Measurements from ENCODE around the gene ATAD3B. TPM values are rescaled to one million over a fixed set of nuclear protein-coding genes. Genes with fewer than 3 reads are reported as not detected.
"Not testable (repeated sequence)": the region's sequence is repeated elsewhere in the genome, so short reads cannot be mapped to it uniquely, and the experiment has no call there.

Gene ATAD3B
- total RNA-seq, 2 experiments from 2014 or later: 26.5 to 34.6 TPM

GRCh38 chr1:1508775-1509464 lies 37.4 kb downstream of the ATAD3B start:
- H3K27ac Mint-ChIP-seq, POLR2A ChIA-PET: not testable (repeated sequence)

DNA sequence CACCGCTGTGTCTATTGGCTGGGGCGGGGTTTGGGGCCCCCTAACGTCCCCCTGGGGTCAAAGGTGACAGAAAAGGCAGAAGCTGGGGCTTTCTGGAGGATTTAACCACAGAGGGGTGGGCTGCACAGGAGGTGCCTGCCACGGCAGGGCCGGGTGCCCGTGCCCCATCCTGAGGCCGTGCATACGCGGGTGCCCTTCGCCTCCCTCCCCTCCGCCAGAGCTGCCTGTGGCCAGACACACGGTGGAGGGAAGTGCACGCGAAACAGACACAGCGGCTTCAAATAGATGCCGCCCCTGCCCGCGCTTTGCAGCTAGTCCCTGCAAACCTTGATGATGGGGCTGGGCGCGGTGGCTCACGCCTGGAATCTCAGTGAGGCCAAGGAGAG lies 37.9 kb downstream of the ATAD3B start:
- CTCF ChIA-PET; H3K27me3 Mint-ChIP-seq; POLR2A ChIA-PET; H3K27ac Mint-ChIP-seq; H3K9me3 Mint-ChIP-seq; DNase-seq; H3K4me3 Mint-ChIP-seq; H3K36me3 Mint-ChIP-seq (ENCODE audit: low read depth): not testable (repeated sequence)
- H3K4me1 Mint-ChIP-seq: peaks cover 27% of the 10 kb centered on the region

More at GRCh38 chr1:1508775-1509464, 37.4 kb downstream of the ATAD3B start:
- CTCF ChIA-PET; H3K4me3 Mint-ChIP-seq; H3K27me3 Mint-ChIP-seq; H3K36me3 Mint-ChIP-seq (ENCODE audit: low read depth); DNase-seq; H3K9me3 Mint-ChIP-seq: not testable (repeated sequence)
- H3K4me1 Mint-ChIP-seq: peaks cover 27% of the 10 kb centered on the region

DNA sequence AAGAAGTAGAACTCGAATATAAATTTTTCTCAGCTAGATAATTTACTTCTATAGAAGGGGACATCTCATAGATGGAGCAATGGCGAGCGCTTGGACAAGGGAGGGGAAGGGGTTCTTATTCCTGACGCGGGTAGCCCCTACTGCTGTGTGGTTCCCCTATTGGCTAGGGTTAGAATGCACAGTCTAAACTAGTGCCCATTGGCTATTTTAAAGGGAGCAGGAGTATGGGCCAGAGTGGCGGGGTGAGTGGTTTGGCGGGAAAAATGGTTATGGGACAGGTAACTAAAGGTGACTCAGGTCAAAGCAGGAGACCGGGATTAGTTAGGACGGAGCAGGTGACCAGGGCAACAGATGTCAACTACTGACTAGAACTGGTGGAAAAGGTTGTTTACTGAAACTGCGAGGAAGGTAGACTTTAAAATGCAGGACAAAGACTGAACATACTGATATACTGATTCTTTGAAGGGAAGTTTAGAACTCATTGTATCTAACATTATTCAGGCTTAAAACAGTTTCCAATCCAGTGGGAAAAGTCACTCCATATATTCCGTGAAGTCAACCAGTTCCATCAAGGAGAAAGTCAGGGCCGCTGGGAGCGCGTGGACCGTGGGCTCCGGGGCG lies 39.5 kb downstream of the ATAD3B start:
- no peaks in the 10 kb centered on the region for H3K36me3 Mint-ChIP-seq (ENCODE audit: low read depth)
- no peaks in the 10 kb centered on the region for H3K9me3 Mint-ChIP-seq
- peaks cover 17% of the 10 kb centered on the region for H3K4me1 Mint-ChIP-seq
- ChIA-PET POLR2A (interaction anchor here (0.5 to 0.7 kb wide), 2 partner anchors 75 to 213 kb away, joined by 3 read pairs; partner anchors contain the start of gene CDK11A), CTCF (no interaction called here)
- H3K27ac Mint-ChIP-seq: peak overlapping the region; percentile 94
- H3K27me3 Mint-ChIP-seq: no peaks in the 10 kb centered on the region
- peak overlapping the region; percentile 84 for H3K4me3 Mint-ChIP-seq
- DNase-seq: peak; percentile 17

GRCh38 chr1:1511533-1512285 lies 40.1 kb downstream of the ATAD3B start, which contains the start of gene ATAD3A:
TSS of gene ATAD3A (plus strand) at chr1:1512162. CDS start at chr1:1512269, 107 bp downstream.
- ChIA-PET POLR2A (interaction anchor here (0.5 to 0.7 kb wide), 2 partner anchors 75 to 213 kb away, joined by 3 read pairs; partner anchors contain the start of gene CDK11A), CTCF (no interaction called here)
- no peaks in the 10 kb centered on the region for H3K36me3 Mint-ChIP-seq (ENCODE audit: low read depth)
- peak within 1 kb of the TSS; percentile 94 for H3K27ac Mint-ChIP-seq
- DNase-seq: peak; percentile 97
- H3K4me3 Mint-ChIP-seq: peak within 1 kb of the TSS; percentile 84
- H3K4me1 Mint-ChIP-seq: peaks cover 16% of the 10 kb centered on the region
- no peaks in the 10 kb centered on the region for H3K27me3 Mint-ChIP-seq
- H3K9me3 Mint-ChIP-seq: no peaks in the 10 kb centered on the region

DNA sequence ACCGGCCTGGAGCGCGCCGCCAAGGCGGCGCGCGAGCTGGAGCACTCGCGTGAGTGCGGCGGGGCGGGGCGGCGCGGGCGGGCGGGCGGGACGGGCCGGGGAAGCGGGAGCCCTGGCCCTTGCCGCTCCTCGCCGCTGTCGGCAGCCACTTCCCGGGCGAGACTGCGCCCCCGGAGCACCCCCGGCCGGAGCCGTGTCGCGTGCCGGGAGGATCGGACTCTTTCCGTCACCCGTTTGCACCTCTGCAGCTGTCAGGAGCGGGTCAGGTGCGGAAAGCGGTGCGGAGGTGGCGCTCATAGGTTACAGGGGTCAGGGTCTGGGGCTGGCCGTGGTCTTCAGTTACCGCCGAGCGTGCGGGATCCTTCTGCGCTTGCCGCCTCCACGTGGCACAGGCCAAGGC lies 40.9 kb downstream of the ATAD3B start:
- DNase-seq: peak; percentile 30
- peaks cover 11% of the 10 kb centered on the region for H3K4me1 Mint-ChIP-seq
- H3K36me3 Mint-ChIP-seq (ENCODE audit: low read depth); H3K9me3 Mint-ChIP-seq; H3K27me3 Mint-ChIP-seq; CTCF ChIA-PET; POLR2A ChIA-PET: not testable (repeated sequence)
- peak overlapping the region; percentile 71 for H3K4me3 Mint-ChIP-seq
- H3K27ac Mint-ChIP-seq: peak overlapping the region; percentile 54

DNA sequence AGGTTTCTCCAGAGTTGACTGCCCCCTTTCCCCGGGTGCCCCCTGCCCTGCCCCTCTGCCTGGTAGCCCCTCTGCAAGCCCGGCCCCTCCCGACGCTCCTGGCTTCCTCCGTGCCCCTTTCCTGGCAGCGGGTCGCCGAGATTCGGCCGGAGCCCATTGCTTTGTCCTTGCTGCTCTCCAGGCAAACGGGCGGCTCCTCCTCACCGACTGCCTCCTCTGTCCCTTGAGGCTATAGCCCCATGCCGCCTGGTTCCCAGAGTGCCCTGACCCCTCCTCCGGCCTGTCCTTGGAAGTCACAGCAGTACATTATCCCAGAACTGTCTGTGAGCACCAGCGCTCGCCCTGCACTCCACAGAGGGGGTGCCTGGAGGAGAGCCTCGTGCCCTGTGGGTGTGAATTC lies 42.1 kb downstream of the ATAD3B start:
- H3K9me3 Mint-ChIP-seq; DNase-seq; H3K36me3 Mint-ChIP-seq (ENCODE audit: low read depth); CTCF ChIA-PET; POLR2A ChIA-PET; H3K27me3 Mint-ChIP-seq: not testable (repeated sequence)
- Mint-ChIP-seq H3K4me1 (peaks cover 11% of the 10 kb centered on the region), H3K27ac (peak overlapping the region; percentile 41), H3K4me3 (peak overlapping the region; percentile 54)

DNA sequence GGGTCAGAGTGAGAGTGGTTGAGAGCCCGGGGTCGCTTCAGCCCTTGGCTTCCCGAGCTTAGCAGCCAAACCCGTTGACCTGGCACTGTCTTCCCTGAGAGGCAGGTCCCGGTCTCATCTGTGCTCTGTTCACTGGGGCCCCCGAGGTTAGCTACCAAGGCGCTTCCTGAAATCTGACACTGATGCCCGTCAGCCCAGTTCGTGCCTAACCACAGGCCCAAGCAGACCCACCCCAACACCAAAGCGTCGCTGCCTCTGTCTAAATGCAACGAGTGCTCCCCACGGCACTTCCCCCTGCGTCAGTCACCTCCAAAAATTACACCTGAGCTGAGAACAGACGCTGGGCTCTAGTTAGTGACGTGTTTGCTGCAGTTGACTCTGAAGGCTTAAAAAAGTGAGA lies 42.8 kb downstream of the ATAD3B start:
- peaks cover 11% of the 10 kb centered on the region for H3K4me1 Mint-ChIP-seq

GRCh38 chr1:1516923-1517322 lies 45.4 kb downstream of the ATAD3B start:
- H3K36me3 Mint-ChIP-seq (ENCODE audit: low read depth): peaks cover 10% of the 10 kb centered on the region
- H3K27me3 Mint-ChIP-seq, H3K9me3 Mint-ChIP-seq: not testable (repeated sequence)

More for the DNA sequence above, 42.8 kb downstream of the ATAD3B start:
- H3K27me3 Mint-ChIP-seq, POLR2A ChIA-PET, CTCF ChIA-PET, H3K27ac Mint-ChIP-seq, H3K4me3 Mint-ChIP-seq, H3K9me3 Mint-ChIP-seq, DNase-seq: not testable (repeated sequence)
- peaks cover 10% of the 10 kb centered on the region for H3K36me3 Mint-ChIP-seq (ENCODE audit: low read depth)

DNA sequence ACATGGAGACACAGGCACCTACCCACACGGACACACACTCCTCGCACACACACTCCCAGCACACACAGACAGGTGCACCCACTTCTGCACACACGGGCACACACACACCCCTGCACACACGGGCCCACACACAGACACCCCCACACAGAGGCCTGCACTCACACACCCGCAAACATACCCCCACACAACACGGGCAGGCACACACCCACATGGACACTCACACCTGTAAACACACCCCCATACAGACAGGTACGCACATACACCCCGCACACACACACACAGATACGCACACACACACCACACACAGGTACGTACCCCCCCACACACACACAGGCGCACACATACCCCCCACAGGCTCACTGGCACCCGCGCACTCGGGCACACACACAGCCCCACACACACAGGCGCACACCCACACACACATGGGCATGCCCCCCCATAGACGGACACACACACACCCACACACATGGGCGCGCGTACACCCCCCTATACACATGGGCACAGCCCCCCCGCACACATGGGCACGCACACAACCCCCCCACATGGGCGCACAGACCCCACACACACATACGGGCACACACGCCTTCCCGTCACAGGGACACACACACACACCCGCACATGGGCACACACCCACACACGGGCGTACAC lies 46.5 kb downstream of the ATAD3B start:
- H3K9me3 Mint-ChIP-seq: no peaks in the 10 kb centered on the region
- no peak overlapping the region for H3K27ac Mint-ChIP-seq
- H3K4me1 Mint-ChIP-seq: peaks cover 2% of the 10 kb centered on the region
- no peaks in the 10 kb centered on the region for H3K27me3 Mint-ChIP-seq
- H3K36me3 Mint-ChIP-seq (ENCODE audit: low read depth): peaks cover 10% of the 10 kb centered on the region
- CTCF ChIA-PET: no interaction called here
- no peak overlapping the region for H3K4me3 Mint-ChIP-seq
- DNase-seq: no peak
- POLR2A ChIA-PET: no interaction called here

More at GRCh38 chr1:1516923-1517322, 45.4 kb downstream of the ATAD3B start:
- POLR2A ChIA-PET, DNase-seq, H3K4me3 Mint-ChIP-seq, H3K27ac Mint-ChIP-seq, H3K4me1 Mint-ChIP-seq, CTCF ChIA-PET: not testable (repeated sequence)

DNA sequence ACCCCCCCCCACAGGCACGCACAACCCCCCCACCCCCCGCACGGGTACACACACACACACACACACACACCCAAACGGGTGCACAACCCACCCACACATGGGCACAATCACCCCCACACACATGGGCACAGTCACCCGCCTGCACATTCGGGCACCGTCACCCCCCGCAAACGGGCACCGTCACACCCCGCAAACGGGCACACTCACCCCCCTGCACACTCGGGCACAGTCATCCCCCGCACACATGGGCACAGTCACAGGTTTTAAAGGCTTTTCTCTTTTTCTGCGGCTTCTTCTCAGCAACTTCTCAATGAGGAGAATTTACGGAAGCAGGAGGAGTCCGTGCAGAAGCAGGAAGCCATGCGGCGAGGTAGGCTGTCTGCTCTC lies 47.0 kb downstream of the ATAD3B start:
- DNase-seq, H3K4me3 Mint-ChIP-seq, H3K27me3 Mint-ChIP-seq, CTCF ChIA-PET, H3K4me1 Mint-ChIP-seq, H3K27ac Mint-ChIP-seq, POLR2A ChIA-PET, H3K9me3 Mint-ChIP-seq: not testable (repeated sequence)
- H3K36me3 Mint-ChIP-seq (ENCODE audit: low read depth): peaks cover 10% of the 10 kb centered on the region

DNA sequence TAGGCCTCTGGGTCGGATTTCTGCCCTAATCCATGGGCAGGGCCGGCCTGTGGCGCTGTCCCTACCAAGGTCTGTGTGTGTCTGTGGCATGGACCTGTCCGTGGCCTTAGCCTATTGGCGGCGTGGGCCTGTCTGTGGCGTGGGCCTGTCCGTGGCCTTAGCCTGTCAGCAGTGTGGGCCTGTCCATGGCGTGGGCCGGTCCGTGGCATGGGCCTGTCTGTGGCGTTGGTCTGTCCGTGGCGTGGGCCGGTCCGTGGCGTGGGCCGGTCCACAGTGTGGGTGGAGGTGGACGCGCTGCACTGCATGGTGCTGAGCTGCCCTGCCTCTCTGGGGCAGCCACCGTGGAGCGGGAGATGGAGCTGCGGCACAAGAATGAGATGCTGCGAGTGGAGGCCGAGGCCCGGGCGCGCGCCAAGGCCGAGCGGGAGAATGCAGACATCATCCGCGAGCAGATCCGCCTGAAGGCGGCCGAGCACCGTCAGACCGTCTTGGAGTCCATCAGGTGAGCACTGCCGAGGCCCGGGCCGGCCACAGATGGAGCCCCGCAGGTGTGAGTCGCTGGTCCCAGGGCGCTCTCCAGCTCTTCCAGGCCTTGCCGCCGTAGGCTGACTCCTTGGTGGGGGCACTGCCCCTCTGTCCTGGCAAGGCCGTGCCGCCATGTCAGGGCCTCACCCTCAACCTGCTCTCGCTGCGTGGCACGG lies 48.4 kb downstream of the ATAD3B start:
- DNase-seq, H3K27me3 Mint-ChIP-seq, H3K9me3 Mint-ChIP-seq, H3K4me1 Mint-ChIP-seq, H3K4me3 Mint-ChIP-seq, CTCF ChIA-PET, H3K27ac Mint-ChIP-seq, POLR2A ChIA-PET: not testable (repeated sequence)
- peaks cover 10% of the 10 kb centered on the region for H3K36me3 Mint-ChIP-seq (ENCODE audit: low read depth)

DNA sequence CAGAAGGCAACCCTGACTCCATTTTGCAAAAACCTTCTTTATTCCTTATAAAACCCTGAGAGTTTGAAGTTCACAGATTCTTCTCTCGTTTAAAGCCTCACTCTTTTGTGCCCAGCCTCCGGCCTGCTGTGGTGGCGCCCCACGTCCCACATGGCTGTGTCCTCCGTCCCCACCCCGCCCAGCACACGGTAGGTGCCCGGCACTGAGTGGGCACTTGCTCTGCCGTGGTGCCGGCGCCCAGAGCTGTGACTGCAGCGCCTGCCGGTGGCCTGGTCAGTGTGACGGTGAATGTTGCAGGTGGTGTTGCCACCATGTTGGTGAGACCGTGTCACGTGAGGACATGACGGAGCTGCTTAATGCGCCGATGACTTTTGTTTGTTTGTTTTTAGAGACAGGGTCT lies 49.8 kb downstream of the ATAD3B start:
- CTCF ChIA-PET: no interaction called here
- DNase-seq: no peak
- peaks cover 10% of the 10 kb centered on the region for H3K36me3 Mint-ChIP-seq (ENCODE audit: low read depth)
- POLR2A ChIA-PET: no interaction called here
- no peaks in the 10 kb centered on the region for H3K27me3 Mint-ChIP-seq
- H3K27ac Mint-ChIP-seq: no peak overlapping the region
- H3K9me3 Mint-ChIP-seq: no peaks in the 10 kb centered on the region
- H3K4me1 Mint-ChIP-seq: no peaks in the 10 kb centered on the region
- H3K4me3 Mint-ChIP-seq: no peak overlapping the region

All from activated CD4-positive, alpha-beta T cell treated with anti-CD3 and anti-CD28 coated beads, Interleukin-2, amount 10 ng/mL, durations not matched to agents 7 days and 5 days (primary cell).